DOHH2 (cell line): ENCODE measurements around the gene RCE1.

ENCODE experiments used
- H3F3A ChIP-seq: fragments of 200-600 bp; sonication (generic), shearing (Covaris generic); 2 replicates; pipeline ENCODE4 v1.6.0; 2016; ENCODE audit warnings: antibody characterized with exemption, mild to moderate bottlenecking; ENCODE audit not compliant: control insufficient read depth, insufficient read depth
- H3K27ac ChIP-seq: fragments of 200-600 bp; sonication (generic); 2 replicates; pipeline ENCODE4 v1.5.1; 2014; ENCODE audit warnings: low read depth, mild to moderate bottlenecking, low read length, moderate library complexity
- H3K27me3 ChIP-seq: fragments of 200-600 bp; sonication (generic); 2 replicates; pipeline ENCODE4 v1.6.1; 2014; ENCODE audit warnings: mild to moderate bottlenecking, low read length, mixed read lengths; ENCODE audit not compliant: control insufficient read depth
- H3K36me3 ChIP-seq: fragments of 200-600 bp; sonication (generic); 2 replicates; pipeline ENCODE4 v1.6.1; 2014; ENCODE audit warnings: mild to moderate bottlenecking, low read length, moderate library complexity, mixed read lengths; ENCODE audit not compliant: control insufficient read depth
- H3K4me1 ChIP-seq: fragments of 200-600 bp; sonication (generic); 2 replicates; pipeline ENCODE4 v1.6.1; 2014; ENCODE audit warnings: mild to moderate bottlenecking, low read length, mixed read lengths; ENCODE audit not compliant: control insufficient read depth
- H3K4me2 ChIP-seq: fragments of 200-600 bp; sonication (generic); 2 replicates; pipeline ENCODE4 v1.6.0; 2014; ENCODE audit warnings: mild to moderate bottlenecking, low read length, moderate library complexity
- H3K4me3 ChIP-seq: fragments of 200-600 bp; sonication (generic); 2 replicates; pipeline ENCODE4 v1.5.1; 2014; ENCODE audit warnings: mild to moderate bottlenecking, low read length, mixed read lengths
- H3K79me2 ChIP-seq: fragments of 200-600 bp; sonication (generic); 2 replicates; pipeline ENCODE4 v1.6.1; 2014; ENCODE audit warnings: mild to moderate bottlenecking, low read length, mixed read lengths; ENCODE audit not compliant: control insufficient read depth
- H3K9me2 ChIP-seq: fragments of 200-600 bp; sonication (generic); replicated peaks from 2 replicates; pipeline ENCODE4 v1.6.1; 2014; ENCODE audit warnings: mild to moderate bottlenecking, low read length, mixed read lengths; ENCODE audit not compliant: control insufficient read depth
- H3K9me3 ChIP-seq: fragments of 200-600 bp; sonication (generic); 2 replicates; pipeline ENCODE4 v1.6.1; 2014; ENCODE audit warnings: antibody characterized with exemption, low read length, mixed read lengths; ENCODE audit not compliant: control insufficient read depth, insufficient read depth
- H4K20me1 ChIP-seq: fragments of 200-600 bp; sonication (generic); 2 replicates; pipeline ENCODE4 v1.6.0; 2014; ENCODE audit warnings: low read depth, mild to moderate bottlenecking, antibody characterized with exemption, low read length, moderate library complexity; ENCODE audit not compliant: control insufficient read depth, insufficient read depth
- EZH2phosphoT487 ChIP-seq: fragments of 200-600 bp; sonication (generic); IDR thresholded peaks from 2 replicates; pipeline ENCODE4 v1.6.1; 2017; ENCODE audit warnings: borderline replicate concordance, mild to moderate bottlenecking, antibody characterized with exemption, low read length, moderate library complexity, mixed read lengths
- TF ChIP-seq, protein P1 (sequence below): fragments of 200-600 bp; sonication (generic); IDR thresholded peaks from one replicate; pipeline ENCODE4 v1.5.1; 2014; ENCODE audit warnings: antibody characterized with exemption, mild to moderate bottlenecking, low read depth, low read length; ENCODE audit not compliant: poor library complexity, severe bottlenecking

Gene RCE1

DNA sequence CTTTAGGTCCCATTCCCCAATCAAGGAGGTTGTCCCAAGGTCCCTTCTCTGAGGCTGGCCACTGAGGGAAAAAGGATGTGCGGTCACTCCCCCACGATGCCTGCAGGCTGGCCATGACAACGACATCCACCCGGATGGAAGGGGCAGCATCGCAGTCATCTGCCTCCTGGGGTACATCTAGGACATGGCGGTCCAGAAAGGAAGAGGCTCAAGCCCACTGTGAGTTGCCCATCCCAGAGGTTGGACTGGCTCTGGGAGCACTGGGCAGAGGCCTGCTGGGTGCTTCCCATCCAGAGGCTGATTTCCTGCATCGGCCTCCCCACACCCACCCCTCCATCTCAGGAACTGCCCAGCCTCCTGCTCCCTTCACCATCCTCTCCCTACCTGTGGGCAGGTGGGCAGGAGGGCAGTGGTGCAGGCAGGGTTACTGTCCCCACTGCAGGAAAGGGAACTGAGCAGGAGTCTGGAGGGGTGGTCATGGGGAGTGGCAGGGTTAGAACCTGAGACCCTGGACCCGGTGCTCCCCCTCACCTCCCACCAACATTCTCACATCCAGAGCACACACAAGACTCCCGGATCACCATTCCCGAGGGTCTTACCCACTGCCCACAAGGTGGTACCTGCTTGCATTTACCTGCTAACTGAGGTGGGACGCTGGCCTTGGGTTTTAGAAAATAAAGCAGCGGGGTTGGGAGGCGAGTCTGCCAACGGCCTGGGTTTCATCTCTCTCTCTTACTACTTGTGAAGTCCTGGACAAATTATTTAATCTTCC, 4.4 kb downstream of the RCE1 start:
- no peak overlapping the region for H3K4me3 ChIP-seq

DNA sequence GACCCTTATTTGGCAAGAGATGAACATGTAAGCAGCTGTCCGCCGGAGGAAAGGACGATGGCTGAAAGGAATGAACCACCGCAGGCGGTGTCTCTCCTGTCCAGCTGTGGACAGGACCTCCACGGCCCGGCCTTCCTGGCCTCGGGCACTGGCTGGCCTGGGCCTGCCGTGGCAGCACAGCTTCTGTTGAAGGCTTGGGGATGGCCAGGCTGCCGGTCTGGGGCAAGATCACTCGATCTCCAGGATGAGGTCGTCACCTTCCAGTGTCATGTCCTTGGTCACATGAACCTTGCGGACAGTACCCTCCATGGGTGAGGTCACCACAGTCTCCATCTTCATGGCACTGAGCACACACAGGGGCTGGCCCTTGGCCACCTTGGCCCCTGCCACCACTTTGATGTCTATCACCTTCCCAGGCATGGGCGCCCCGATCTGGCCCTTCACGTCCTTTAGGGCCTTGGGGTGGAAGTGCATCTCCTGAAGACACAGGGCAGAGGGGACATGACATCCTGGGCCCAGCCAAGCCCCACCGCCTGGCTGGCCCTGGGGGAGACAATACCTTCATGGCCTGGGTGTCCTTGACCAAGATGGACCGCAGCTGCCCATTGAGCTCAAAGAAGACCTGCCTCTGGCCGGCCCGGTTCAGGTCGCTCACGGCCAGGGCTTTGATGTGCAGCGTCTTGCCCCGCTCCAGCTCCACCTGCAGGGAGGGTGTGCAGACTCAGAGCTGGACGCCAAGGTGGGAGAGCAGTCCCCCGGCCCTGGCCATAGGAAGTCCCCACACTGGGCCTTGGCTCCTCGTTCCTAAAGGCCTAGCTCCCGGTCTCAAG, 5.6 kb downstream of the RCE1 start:
- Histone ChIP-seq H3K4me2 (no peak overlapping the region), H3K27me3 (no peaks in the 10 kb centered on the region), H4K20me1 (no peaks in the 10 kb centered on the region), H3K27ac (no peak overlapping the region), H3K36me3 (peaks cover 29% of the 10 kb centered on the region), H3K9me3 (no peaks in the 10 kb centered on the region), H3F3A (no peaks in the 10 kb centered on the region), H3K4me3 (no peak overlapping the region), H3K79me2 (peaks cover 16% of the 10 kb centered on the region), H3K4me1 (peaks cover 20% of the 10 kb centered on the region), H3K9me2 (no peaks in the 10 kb centered on the region)
- TF ChIP-seq, protein P1, sequence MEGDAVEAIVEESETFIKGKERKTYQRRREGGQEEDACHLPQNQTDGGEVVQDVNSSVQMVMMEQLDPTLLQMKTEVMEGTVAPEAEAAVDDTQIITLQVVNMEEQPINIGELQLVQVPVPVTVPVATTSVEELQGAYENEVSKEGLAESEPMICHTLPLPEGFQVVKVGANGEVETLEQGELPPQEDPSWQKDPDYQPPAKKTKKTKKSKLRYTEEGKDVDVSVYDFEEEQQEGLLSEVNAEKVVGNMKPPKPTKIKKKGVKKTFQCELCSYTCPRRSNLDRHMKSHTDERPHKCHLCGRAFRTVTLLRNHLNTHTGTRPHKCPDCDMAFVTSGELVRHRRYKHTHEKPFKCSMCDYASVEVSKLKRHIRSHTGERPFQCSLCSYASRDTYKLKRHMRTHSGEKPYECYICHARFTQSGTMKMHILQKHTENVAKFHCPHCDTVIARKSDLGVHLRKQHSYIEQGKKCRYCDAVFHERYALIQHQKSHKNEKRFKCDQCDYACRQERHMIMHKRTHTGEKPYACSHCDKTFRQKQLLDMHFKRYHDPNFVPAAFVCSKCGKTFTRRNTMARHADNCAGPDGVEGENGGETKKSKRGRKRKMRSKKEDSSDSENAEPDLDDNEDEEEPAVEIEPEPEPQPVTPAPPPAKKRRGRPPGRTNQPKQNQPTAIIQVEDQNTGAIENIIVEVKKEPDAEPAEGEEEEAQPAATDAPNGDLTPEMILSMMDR: no peak
- no peak for TF ChIP-seq EZH2phosphoT487

More for the DNA sequence above, 4.4 kb downstream of the RCE1 start:
- Histone ChIP-seq H3K9me3 (no peaks in the 10 kb centered on the region), H3K36me3 (peaks cover 33% of the 10 kb centered on the region), H4K20me1 (no peaks in the 10 kb centered on the region), H3K9me2 (no peaks in the 10 kb centered on the region), H3K27ac (no peak overlapping the region), H3K4me2 (no peak overlapping the region), H3F3A (no peaks in the 10 kb centered on the region), H3K27me3 (no peaks in the 10 kb centered on the region), H3K79me2 (peaks cover 28% of the 10 kb centered on the region), H3K4me1 (peaks cover 22% of the 10 kb centered on the region)
- TF ChIP-seq EZH2phosphoT487: no peak
- TF ChIP-seq, protein P1: no peak

DNA sequence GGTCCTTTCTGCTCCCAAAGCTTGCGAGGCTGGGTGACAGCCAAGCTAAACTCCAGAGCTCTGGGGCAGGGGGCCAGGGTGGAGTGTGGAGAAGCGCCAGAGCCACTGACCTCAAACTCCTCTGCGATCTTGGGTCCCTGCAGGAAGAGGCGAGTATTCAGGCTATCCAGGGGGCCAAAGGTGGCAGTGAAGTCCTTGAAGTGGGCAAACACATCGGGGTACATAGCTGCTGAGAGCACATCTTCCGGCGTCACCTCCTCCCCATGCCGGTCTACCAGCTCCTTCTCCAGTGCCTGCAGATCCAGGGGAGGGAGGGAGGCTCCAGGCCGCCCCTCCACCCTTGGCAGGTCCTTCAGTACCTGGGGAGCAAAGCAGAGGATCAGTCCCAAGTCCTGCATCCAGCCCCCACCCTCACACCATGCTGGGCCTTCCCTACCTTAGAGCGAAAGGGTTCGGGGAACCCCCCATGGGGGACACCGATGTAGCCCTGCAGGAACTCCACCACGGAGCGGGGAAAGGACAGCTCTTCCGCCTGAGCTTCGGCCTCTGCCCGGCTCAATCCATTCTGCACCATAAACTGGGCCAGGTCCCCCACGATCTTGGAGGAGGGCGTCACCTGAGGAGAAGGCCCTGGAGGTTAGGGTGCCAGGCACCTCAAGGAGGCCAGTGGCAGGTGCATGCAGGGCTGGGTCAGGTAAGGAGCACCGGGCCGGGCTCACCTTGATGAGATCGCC, 6.4 kb downstream of the RCE1 start:
- peaks cover 25% of the 10 kb centered on the region for H3K36me3 ChIP-seq

More for the DNA sequence above, 6.4 kb downstream of the RCE1 start:
- no peak overlapping the region for H3K4me2 ChIP-seq
- H3K27ac ChIP-seq: no peak overlapping the region
- H3K27me3 ChIP-seq: no peaks in the 10 kb centered on the region
- TF ChIP-seq, protein P1: no peak
- no peak for TF ChIP-seq EZH2phosphoT487
- H3K79me2 ChIP-seq: peaks cover 8% of the 10 kb centered on the region
- H3K4me1 ChIP-seq: peaks cover 13% of the 10 kb centered on the region
- no peaks in the 10 kb centered on the region for H4K20me1 ChIP-seq
- no peak overlapping the region for H3K4me3 ChIP-seq
- no peaks in the 10 kb centered on the region for H3K9me2 ChIP-seq
- no peaks in the 10 kb centered on the region for H3F3A ChIP-seq
- H3K9me3 ChIP-seq: no peaks in the 10 kb centered on the region
